AG08395 (cell line): ENCODE data around the gene TSPYL1.
"Not testable (repeated sequence)": the region's sequence is repeated elsewhere in the genome, so short reads cannot be mapped to it uniquely, and the experiment has no call there.

Source experiments
- DNase-seq: peaks from one replicate; pipeline ENCODE4 v3.0.0; 2012; ENCODE audit warnings: mixed read lengths, low spot score

Gene TSPYL1

DNA sequence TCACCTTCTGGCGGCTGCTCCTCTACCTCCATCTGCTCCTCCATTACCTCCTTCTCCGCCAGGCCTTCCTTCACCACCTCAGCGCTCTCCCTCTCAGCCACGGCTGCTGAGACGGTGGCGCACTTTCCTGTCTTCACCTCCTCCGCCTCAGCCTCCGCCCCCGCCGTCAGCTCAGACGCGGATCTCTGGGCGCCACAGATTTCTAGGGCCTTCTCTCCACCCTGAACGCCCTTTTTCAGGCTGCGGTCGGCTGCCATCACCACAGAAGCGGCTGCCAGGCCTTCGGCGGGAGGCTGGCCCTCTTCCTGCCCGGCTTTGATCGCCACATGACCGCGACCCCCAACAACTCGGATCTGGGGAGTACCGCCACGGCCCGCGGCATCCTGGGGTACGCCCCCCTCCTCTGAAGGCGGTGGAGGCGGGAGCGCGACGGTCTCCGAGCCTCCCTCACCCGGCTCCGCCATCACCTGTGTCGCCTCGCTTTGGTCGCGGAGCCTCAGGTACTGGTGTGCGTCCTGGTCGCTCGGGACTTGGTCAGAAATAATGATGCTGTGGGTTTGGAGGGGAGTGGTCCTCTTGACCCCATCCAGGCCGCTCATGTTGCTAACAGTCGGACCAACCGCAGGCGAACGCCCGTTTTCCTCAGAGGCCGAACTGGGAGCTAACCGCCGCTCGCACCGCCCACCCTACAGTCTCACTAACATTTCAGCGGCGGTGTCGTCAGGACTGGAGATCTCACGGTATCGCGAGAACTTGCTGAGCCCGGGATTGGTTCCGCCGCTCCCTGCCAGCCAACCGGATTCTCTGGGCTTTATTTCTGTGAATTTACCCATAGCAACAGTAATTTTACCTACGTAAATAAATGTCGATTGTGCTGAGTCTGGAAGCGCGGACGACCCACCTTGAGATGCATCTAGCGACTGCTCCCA lies at the start of gene TSPYL1:
Gene TSPYL1, minus strand, starts transcription at position 699 of the 929 bp plus-strand sequence. Its CDS starts 100 bp downstream, at position 599.
- DNase-seq, result peak; percentile 96

DNA sequence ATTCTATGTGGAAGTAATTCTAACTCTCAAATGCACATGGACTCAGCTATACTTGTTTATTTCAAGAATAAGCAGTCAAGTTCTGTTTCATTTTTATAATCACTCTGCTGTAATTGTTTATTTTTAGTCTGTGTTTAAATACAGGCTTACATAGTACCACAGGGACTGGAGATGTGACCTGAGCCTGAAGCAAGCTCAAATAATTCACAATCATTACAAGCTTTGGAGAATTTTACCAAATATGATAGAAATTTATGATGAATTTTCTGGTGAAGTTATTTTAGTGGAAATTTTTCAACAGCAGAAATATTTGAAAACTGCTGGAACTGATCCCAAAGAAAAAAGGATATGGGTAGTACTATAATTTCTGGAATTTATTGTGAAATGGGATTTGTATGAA lies 49.4 kb upstream of the TSPYL1 start:
- no peak for DNase-seq

DNA sequence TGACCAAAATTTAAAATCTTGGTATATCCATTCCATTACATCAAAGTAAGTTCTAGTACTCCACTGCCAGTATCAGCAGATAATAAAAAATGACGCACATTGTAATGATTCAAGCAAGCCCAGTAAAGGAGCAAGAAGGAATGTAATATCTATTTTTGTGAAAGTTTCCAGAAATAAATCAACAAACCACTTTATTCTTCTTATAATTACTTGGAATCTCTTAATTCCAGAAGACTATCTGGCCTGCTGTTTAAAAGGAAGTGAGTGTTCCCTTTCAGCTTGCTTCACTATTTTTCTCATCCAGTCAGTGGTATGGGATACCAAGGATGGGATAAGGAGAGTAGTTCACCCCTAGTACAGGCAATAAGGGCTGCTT lies 48.8 kb upstream of the TSPYL1 start:
- peak; percentile 45 for DNase-seq

DNA sequence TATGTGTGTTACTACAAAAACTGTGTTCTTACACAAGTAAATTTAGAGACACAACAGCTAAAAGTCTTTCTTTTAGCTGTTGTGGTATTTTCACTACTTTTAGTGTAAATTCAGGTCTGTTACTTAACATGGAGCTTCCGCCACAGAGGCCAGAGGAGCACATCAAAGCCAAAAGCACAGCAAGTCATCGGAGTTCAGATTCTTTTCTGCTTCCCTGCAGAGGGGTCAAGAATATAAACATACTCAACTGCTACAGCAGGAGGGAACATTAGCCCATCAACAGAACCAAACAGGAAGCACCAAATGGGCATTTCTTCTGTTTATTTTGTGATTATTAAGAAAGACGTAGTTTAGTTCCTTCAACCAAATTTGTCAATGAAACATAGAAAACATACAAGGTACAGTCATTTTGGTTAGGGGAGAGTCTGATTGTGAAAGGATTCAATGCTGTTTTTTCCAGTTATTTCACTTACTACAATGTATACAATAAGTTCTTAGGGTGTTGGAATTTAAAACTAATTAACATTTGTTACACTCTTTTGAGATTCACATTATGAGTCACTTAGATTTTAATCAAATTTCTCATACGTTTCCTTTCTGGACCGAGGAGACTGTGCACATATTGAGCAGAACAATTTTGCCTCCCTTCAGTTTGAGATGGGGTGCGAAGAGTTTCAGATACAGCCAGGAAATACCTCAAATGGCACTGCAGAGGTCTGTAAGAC lies 48.2 kb upstream of the TSPYL1 start:
- DNase-seq, result no peak

DNA sequence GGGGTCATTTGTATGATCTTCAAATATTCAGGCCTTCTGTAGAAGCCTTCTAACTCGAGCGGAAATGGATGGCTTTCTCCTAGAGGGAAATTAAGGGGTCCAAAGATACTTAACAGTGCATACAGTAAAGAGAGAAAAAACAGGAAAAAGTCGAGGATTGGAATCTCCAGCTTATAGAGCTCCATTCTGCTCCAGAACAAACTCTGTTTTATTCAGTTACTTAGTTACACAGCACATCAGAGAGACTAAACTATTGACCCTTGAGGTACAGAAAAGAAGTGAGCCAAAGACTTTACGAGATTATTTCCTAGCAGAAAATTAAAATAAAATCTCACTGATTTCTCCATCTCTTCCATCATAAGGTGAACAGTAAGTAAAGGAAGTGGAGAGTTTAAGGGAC lies 47.3 kb upstream of the TSPYL1 start:
- DNase-seq, result no peak

DNA sequence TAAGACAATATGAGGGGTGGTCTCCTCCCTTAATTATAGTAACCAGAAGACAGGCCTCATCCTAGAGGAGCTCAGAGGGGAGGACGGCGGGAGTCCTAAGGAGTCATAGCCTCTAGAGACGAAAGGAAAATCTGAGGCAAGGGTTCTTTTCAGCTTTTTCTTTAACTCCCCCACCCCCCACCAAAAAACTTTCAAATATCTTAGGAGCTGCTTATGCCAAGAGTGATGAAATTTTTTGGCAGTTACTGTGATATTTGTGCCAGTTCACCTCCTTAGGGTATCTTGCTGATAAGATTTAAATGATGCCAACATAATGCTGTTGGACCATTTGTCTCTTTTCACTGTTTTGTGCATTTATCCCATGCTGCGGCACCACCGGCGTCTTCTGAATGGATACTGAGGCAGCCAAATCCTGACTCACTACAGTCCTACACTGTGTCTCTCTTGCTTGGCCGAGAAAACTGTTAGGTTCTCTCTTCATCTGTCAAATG lies 46.5 kb upstream of the TSPYL1 start:
- DNase-seq, result no peak

DNA sequence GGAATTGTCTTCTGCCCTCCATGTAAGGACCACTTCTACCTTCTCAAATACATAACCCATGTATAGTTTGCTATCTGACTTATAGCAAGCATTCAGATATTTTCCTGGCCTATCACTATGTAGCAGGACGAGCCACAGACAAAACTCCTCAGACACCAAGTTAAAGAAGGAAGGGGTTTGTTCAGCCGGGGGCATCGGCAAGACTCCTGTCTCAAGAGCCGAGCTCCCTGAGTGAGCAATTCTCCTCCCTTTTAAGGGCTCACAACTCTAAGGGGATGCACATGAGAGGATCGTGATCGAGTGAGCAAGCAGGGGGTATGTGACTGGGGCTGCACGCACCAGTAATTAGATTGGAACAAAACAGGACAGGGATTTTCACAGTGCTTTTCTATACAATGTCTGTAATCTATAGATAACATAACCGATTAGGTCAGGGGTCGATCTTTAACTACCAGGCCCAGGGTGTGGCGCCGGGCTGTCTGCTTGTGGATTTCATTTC lies 46.0 kb upstream of the TSPYL1 start:
- DNase-seq, result not testable (repeated sequence)

DNA sequence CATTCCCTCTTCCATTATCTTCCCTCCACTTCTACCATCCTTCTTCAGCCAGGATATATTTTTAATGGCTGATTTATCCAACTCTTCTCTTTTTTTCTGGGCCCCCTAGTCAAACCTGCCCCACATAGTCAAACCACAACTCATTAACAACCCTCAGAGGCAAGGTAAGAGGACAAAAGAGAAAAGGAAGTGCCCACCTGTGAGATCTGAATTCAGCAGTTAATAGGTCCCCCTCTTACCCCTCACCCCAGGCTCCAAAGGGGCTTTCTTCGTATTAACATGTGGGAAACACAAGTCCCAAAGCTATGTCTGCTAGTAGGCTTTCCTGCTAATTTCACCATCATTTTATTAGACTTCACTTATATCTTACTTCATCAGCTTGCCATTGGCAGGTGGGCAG lies 44.1 kb upstream of the TSPYL1 start:
- no peak for DNase-seq

DNA sequence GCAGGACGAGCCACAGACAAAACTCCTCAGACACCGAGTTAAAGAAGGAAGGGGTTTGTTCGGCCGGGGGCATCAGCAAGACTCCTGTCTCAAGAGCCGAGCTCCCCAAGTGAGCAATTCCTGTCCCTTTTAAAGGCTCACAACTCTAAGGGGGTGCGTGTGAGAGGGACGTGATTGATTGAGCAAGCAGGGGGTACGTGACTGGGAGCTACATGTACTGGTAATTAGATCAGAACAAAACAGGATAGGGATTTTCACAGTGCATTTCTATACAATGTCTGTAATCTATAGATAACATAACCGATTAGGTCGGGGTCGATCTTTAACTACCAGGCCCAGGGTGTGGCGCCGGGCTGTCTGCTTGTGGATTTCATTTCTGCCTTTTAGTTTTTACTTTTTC lies 42.2 kb upstream of the TSPYL1 start:
- DNase-seq, result not testable (repeated sequence)

DNA sequence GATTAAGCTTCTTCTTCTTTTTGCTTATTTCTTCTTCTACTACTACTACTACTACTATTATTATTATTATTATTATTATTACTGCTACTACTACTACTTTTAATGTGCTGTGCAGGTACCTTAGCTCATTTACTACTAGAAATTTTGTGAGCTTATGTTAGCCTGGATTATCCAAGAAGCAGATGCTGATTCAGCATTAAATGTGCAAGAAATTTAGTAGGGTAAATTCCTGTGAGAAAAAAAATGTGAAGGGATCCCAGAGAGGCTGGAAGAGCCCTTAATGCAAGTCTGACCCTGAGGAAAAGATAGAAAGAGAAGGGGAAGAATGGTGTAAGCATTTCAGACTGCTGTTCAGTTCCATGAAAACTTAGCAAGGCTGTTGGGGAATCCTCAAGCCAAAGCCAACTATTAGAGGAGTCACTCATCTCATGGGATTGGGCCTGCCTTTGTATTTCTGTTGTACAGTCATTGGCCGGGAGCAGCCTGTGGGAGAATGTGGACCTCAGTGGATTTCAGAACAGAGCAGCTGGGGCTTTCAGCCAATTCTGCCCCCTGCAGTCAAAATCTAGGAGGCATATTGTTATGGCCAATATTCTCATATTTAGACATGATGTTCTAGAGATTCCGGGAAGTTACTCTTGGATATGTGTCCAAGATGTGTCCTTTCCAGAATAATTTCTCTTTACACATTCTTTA lies 37.2 kb upstream of the TSPYL1 start:
- DNase-seq, result no peak

DNA sequence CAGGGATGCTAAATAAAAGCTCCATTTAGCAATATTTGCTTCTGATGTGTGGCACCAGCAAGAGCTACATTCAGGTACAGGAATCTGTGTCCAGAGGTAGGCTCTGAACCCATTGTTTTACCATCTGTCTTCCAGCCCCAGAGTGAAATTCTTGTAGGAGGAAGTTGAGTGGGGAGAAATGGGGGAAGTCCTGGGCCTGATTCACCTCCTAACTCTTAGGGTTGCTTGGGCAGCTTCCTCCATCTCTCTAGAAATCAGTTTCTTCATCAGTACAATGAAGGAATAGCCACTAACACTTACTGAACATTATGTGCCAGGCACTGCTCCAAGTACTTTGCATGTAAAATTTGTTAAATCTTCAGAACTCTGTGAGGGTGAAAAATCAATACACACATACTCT lies 35.1 kb upstream of the TSPYL1 start:
- DNase-seq, result no peak

DNA sequence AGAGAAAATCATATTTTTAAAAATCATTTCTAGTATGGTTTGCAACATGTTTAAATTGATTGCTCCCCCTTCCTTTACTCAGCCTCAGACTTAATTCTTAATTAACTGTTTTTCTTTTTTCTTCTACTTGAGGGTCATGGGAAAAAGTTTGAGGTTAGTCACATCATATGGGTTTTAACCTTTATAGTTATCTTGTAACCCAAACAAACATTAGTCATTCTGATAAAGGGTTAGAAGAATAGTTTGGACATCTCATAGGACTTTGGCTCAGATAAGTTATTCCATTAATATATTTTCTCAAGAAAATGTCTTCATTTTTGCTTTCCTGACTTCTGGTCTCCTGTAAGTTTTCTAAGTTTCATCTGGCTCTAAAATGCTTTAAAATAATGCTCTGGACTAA lies 34.5 kb upstream of the TSPYL1 start:
- no peak for DNase-seq

DNA sequence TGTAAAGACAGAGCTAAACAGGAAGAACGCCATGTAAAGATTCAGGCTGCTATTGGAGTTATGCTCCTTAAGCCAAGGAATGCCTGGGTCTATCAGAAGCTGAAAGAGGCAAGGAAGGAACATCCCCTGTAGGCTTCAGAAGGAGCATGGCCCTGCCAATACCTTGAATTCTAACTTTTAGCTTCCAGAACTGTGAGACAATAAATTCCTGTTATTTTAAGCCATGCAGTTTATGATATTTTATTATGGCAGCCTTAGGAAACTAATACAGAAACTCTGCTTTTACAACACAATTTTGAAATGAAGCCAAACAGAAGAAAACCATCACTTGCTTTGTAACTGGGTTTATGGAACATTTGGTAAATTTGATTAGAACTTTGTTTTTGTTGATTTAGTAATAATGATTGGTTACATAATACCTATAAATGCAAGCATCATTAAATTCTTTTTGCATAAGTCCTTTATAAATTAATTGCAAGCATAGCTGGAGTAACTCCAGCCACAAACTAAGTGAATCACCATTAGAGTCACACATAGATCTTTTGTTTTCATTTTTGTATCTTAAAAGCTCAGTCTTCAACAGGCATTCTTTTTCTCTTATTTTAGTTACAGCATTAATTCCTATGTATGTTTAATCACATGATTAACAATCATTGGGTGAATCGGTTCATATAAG lies 33.5 kb upstream of the TSPYL1 start:
- peak; percentile 24 for DNase-seq

DNA sequence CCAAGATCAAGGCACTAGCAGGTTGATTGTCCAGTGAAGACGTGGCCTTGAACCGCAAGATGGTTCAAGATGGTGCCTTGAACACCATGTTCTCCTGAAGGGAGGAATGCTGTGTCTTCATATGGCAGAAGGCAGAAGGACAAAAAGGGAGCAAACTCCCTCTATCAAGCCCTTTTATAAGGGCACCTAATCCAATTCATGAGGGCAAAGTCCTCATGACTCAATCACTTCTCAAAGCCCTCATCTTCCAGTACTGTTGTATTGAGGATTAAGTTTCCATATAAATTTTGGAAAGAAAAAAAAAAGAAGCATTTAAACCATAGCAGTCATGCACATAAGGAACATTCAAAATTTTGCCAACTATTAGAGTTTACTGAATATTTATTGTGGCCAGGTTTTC lies 29.9 kb upstream of the TSPYL1 start:
- no peak for DNase-seq

DNA sequence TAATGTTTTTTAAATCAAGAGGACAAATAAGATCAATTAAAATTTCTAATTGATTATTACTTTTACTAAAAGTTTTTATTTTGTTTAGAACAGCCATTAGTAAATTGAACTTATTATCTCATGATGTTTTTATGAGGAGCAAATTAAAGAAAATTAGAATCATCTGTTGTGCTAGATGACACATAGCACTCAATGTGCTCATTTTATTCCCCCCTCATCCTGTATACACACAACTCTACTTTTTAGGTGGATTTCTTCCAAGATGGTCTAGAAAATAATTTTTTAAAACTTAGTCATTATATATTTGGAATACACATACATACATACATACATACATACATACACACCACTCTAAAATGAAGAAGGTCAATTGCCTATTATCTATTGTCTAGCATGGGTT lies 29.3 kb upstream of the TSPYL1 start:
- no peak for DNase-seq

DNA sequence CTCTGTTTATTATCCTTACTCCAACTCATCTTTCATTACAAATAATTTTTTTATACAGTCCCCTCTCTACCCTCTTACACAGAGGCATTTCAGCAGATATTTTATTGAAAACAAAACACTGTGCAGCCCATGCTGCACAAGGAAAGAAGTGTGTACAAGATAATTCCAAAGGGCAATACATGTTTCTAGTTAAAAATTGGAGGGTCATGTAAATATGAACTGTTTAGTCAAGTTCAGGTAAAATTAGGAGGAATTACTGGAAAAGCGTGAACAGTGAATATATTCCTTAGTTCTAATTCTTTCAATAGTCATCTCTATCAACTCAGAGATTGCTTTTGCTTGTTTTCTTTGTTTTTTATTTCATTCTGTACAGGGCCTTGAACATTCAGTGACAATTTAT lies 27.9 kb upstream of the TSPYL1 start:
- DNase-seq, result no peak

DNA sequence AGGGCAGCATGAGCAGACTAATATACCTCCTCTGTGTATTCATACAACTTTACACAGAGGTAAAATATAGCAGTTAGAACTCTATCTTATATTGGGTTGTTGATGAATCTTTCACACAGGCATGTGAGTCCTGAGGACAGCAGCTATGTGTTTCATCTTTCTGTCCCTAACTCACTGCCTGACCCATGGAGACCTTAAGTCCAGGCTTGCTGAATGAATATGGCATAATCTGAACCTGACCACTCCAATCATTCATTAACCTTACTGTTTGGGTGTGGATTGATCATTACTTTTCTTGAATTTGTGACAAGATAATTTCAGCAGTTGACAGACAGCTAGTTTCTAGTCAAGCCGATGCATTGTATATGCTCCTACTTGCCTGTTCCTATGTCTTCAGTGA lies 27.3 kb upstream of the TSPYL1 start:
- no peak for DNase-seq

DNA sequence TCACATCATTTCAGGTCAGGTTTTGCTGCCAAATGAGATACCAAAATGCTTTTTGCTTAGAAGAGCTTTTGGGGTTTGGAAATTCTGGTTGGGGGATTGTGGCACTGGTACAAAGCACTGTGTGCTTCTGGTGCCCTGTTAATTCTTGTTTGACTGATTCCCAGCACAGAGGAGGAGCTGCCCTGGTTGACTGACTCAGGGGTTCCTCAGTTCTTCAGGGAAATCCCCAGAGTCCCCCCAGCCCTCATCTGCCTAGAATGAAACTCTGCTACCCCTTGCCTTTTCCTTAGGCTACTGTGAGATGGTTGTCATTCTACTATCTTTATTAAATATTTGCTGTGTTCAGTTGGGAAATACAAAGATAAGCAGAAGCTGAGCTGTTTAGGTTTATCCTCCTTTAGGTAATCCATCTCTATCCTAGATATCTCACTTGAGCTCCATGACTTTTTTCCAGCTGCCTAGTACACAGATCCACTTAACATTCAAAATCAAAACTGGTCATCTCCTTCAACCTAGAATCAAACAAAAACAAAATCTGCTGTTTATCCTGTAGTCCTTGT lies 24.9 kb upstream of the TSPYL1 start:
- no peak for DNase-seq

DNA sequence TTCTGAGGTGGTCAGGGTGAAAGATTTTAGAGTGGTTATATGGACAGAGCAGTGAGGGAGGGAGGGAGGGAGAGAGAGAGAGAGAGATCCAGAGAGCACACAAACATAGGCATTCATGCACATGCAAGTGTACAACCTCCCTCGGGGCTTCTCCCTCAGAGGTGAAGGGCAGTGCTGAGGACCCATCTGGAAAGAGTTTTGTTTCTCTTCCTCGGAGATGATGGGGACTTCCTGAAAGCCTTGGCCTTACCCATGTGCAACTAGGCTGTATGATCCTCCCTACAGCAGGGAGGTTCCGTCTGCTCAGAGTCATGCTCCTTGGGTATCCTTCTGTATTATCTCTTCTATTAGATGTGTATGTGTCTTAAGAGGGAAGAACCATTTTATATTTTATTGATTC lies 21.4 kb upstream of the TSPYL1 start:
- DNase-seq, result no peak

DNA sequence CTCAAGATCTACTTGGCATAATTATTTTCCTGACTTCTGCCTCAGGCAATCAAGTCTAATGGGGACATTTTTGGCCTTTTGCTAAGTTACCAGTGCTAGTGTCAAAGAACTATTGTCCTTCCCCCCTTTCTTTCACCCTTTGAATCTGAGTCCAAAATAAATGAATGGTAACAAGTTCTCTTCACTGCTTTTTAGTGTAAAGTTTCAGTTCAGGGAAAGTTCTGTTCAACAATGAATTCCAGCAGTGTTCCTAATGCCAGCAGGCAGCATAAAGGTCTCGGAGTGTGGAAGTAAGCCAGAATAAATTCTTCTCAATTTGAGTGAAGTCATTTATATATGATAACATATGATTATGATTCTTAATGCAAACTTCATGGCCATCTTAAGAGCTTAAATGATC lies 20.8 kb upstream of the TSPYL1 start:
- no peak for DNase-seq

DNA sequence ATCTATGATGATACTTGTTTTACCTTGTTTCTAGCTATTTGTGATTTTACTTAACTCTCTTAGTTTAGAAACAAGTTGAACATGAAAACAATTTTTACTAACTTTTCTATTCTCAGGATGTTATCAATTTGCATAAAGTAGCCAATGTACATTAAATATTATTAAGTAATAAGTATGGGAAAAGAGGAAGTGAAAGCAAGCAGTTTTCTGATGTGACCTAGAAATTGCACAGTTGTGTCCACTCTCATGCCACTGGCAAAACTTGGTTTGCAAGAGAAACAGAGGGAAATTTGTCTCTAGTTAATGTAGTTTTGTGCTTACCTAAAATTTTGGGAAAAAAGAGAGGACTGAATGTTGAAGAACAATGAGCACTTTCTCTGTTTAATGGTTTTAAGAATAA lies 19.2 kb upstream of the TSPYL1 start:
- no peak for DNase-seq

DNA sequence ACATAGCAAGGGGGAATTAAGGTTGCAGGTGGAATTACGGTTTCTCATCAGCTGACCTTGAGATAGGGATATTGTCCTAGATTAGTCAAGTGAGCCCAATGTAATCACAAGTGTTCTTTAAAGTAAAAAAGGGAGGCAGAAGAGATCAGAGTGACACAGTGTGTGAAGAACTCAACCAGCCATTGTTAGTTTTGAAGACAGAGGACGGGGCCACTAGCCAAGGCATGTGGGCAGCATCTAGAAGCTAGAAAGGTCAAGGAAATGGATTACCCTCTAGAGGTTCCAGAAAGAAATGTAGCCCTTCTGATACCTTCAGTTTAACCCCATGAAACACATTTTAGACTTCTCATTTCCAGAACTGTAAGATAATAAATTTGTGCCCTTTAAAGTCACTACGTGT lies 18.5 kb upstream of the TSPYL1 start:
- DNase-seq, result no peak
